HG02759 (cell line): ENCODE measurements around the gene INO80B.
"Not testable (repeated sequence)": the region's sequence is repeated elsewhere in the genome, so short reads cannot be mapped to it uniquely, and the experiment has no call there.

ENCODE experiments used
- ATAC-seq: cut with Tn5 transposase; IDR thresholded peaks from one replicate; pipeline ENCODE4 v1.9.1; 2021; ENCODE audit warnings: mild to moderate bottlenecking, moderate library complexity; ENCODE audit not compliant: unreplicated experiment

The INO80B gene

GRCh38 chr2:74425523-74425922 lies 29.4 kb upstream of the INO80B start:
- ATAC-seq = no peak

GRCh38 chr2:74426181-74426758 lies 28.6 kb upstream of the INO80B start:
- ATAC-seq = no peak

GRCh38 chr2:74427551-74427950 lies 27.3 kb upstream of the INO80B start:
- ATAC-seq = no peak

GRCh38 chr2:74428675-74429074 lies 26.2 kb upstream of the INO80B start:
- no peak for ATAC-seq

GRCh38 chr2:74429487-74430451 lies 25.1 kb upstream of the INO80B start:
- no peak for ATAC-seq

GRCh38 chr2:74430502-74430901 lies 24.4 kb upstream of the INO80B start:
- no peak for ATAC-seq

- ATAC-seq = no peak
These were observed 18.6 kb upstream of the INO80B start for GRCh38 chr2:74436111-74436805.

- no peak for ATAC-seq
These were observed 17.8 kb upstream of the INO80B start for GRCh38 chr2:74436848-74437695.

GRCh38 chr2:74438248-74438647 lies 16.6 kb upstream of the INO80B start:
- ATAC-seq = no peak

GRCh38 chr2:74439373-74439772 lies 15.5 kb upstream of the INO80B start:
- no peak for ATAC-seq

- no peak for ATAC-seq
These were observed 15.0 kb upstream of the INO80B start for GRCh38 chr2:74439803-74440377.

- ATAC-seq = peak; percentile 90
These were observed 14.3 kb upstream of the INO80B start for GRCh38 chr2:74440378-74441169.

- ATAC-seq = no peak
These were observed 13.7 kb upstream of the INO80B start for GRCh38 chr2:74441170-74441689.

GRCh38 chr2:74441690-74442482 lies 13.0 kb upstream of the INO80B start, which contains the start of gene RTKN:
TSS of gene RTKN (minus strand) at chr2:74441937. CDS start at chr2:74441816, 121 bp downstream.
- no peak for ATAC-seq

GRCh38 chr2:74442483-74443297 lies 12.2 kb upstream of the INO80B start:
- not testable (repeated sequence) for ATAC-seq

- ATAC-seq = no peak
These were observed 10.2 kb upstream of the INO80B start for GRCh38 chr2:74444498-74445318.
